Mesendoderm (in vitro differentiated cells): ENCODE measurements around the gene ZNF782.
"Not testable (repeated sequence)": the region's sequence is repeated elsewhere in the genome, so short reads cannot be mapped to it uniquely, and the experiment has no call there.

ENCODE experiments used
- DNase-seq: peaks from one replicate; pipeline ENCODE4 v3.0.0; 2013
- H2AK5ac ChIP-seq: 2 replicates; pipeline ENCODE4 v1.6.1; 2013; ENCODE audit warnings: low read length, inconsistent platforms
- H2BK120ac ChIP-seq: 2 replicates; pipeline ENCODE4 v1.6.1; 2013; ENCODE audit warnings: low read depth, mild to moderate bottlenecking, low read length, moderate library complexity, mixed read lengths
- H2BK15ac ChIP-seq: replicated peaks from 2 replicates; pipeline ENCODE4 v1.6.1; 2013; ENCODE audit warnings: low read depth, mild to moderate bottlenecking, moderate library complexity
- H2BK5ac ChIP-seq: 2 replicates; pipeline ENCODE4 v1.6.1; 2013; ENCODE audit warnings: low read length, inconsistent platforms
- H3K18ac ChIP-seq: 2 replicates; pipeline ENCODE4 v1.6.1; 2013; ENCODE audit warnings: mild to moderate bottlenecking, low read length, mixed read lengths
- H3K23ac ChIP-seq: one replicate; pipeline ENCODE4 v1.6.1; 2013; ENCODE audit warnings: low read length
- H3K27ac ChIP-seq: 2 replicates; pipeline ENCODE4 v1.5.1; 2013; ENCODE audit warnings: low read depth, mild to moderate bottlenecking, inconsistent platforms, low read length, moderate library complexity
- H3K27me3 ChIP-seq: 2 replicates; pipeline ENCODE4 v1.6.1; 2013; ENCODE audit warnings: low read length, control low read depth, mild to moderate bottlenecking, inconsistent platforms; ENCODE audit not compliant: insufficient read depth, poor library complexity
- H3K36me3 ChIP-seq: 2 replicates; pipeline ENCODE4 v1.6.1; 2013; ENCODE audit warnings: low read length, inconsistent platforms; ENCODE audit not compliant: control insufficient read depth, insufficient read depth
- H3K4ac ChIP-seq: one replicate; pipeline ENCODE4 v1.6.1; 2013; ENCODE audit warnings: low read depth, mild to moderate bottlenecking, low read length, moderate library complexity
- H3K4me1 ChIP-seq: 2 replicates; pipeline ENCODE4 v1.6.1; 2013; ENCODE audit warnings: low read depth, low read length, inconsistent platforms; ENCODE audit not compliant: control insufficient read depth
- H3K4me2 ChIP-seq: 2 replicates; pipeline ENCODE4 v1.6.1; 2013; ENCODE audit warnings: low read length
- H3K4me3 ChIP-seq: 2 replicates; pipeline ENCODE4 v1.5.1; 2013; ENCODE audit warnings: mild to moderate bottlenecking, low read length
- H3K56ac ChIP-seq: one replicate; pipeline ENCODE4 v1.6.1; 2013; ENCODE audit warnings: low read length
- H3K79me1 ChIP-seq: 2 replicates; pipeline ENCODE4 v1.6.1; 2013; ENCODE audit warnings: low read length, inconsistent platforms
- H3K79me2 ChIP-seq: 2 replicates; pipeline ENCODE4 v1.6.1; 2013; ENCODE audit warnings: mild to moderate bottlenecking, low read length; ENCODE audit not compliant: control insufficient read depth, insufficient read depth
- H3K9ac ChIP-seq: 2 replicates; pipeline ENCODE4 v1.6.1; 2013; ENCODE audit warnings: low read length, inconsistent platforms
- H4K5ac ChIP-seq: one replicate; pipeline ENCODE4 v1.6.1; 2013; ENCODE audit warnings: low read length
- H4K8ac ChIP-seq: one replicate; pipeline ENCODE4 v1.6.1; 2013; ENCODE audit warnings: low read depth, mild to moderate bottlenecking, control low read depth, low read length, moderate library complexity
- WGBS: extraction: QIAGEN DNeasy Blood & Tissue Kit; methylation state at CpG from one replicate; pipeline ENCODE4 v1.1.7; 2013; ENCODE audit warnings: low lambda C conversion rate, missing lambda C conversion rate; ENCODE audit not compliant: insufficient coverage; ENCODE audit errors: extremely low coverage; 5-methylcytosine and 5-hydroxymethylcytosine counted together

ZNF782 gene

DNA sequence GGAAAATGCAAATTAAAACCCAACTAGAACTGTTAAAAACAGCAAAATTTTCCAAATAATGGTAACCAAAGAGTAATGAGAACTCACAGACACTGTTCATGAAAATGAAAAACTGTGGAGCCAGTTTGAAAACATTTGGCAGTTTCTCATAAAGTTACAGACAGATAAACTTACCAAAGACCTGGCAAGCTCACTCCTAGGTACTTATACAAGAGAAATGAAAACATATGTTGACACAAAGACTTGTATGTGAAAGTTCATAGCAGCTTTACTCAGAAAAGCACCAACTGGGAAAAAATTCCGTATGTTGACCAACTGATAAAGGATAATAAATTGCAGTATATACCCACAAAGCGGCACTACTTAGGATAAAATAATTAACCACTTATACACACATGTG, 10.3 kb downstream of the ZNF782 start:
- H3K18ac ChIP-seq, result no peak overlapping the region
- H3K4me2 ChIP-seq, result no peak overlapping the region
- no peak for DNase-seq
- no peak overlapping the region for H2AK5ac ChIP-seq
- no CpG with 5 or more reads among the region's 2 CpGs for WGBS
- peaks cover under 1% of the 10 kb centered on the region for H3K79me2 ChIP-seq
- no peak overlapping the region for H2BK120ac ChIP-seq
- no peak overlapping the region for H2BK5ac ChIP-seq
- peaks cover 2% of the 10 kb centered on the region for H3K36me3 ChIP-seq
- no peaks in the 10 kb centered on the region for H3K79me1 ChIP-seq
- H3K27me3 ChIP-seq, result no peaks in the 10 kb centered on the region
- H3K4me3 ChIP-seq, result no peak overlapping the region
- no peaks in the 10 kb centered on the region for H3K4me1 ChIP-seq
- H4K5ac ChIP-seq, result no peak overlapping the region
- no peak overlapping the region for H4K8ac ChIP-seq
- H3K27ac ChIP-seq, result no peak overlapping the region
- no peak overlapping the region for H3K9ac ChIP-seq
- no peak overlapping the region for H2BK15ac ChIP-seq
- no peak overlapping the region for H3K4ac ChIP-seq
- H3K56ac ChIP-seq, result no peak overlapping the region
- H3K23ac ChIP-seq, result no peak overlapping the region

DNA sequence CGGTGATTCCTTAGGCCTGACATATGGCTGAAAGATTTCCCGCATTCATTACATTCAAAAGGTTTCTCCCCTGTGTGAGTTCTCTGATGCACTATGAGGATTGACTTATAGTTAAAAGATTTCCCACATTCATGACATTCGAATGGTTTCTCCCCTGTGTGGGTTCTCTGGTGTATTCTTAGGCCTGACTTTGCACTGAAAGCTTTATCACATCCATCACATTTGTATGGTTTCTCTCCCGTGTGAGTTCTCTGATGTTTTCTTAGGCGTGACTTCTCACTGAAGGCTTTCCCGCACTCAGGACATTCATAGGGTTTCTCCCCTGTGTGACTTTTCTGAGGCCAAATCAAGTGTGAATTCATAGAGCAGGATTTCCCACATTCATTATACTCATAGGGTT, 35.8 kb downstream of the ZNF782 start:
- no peak overlapping the region for H2BK5ac ChIP-seq
- no peak overlapping the region for H3K18ac ChIP-seq
- no peak overlapping the region for H2BK15ac ChIP-seq
- H3K4me2 ChIP-seq, result no peak overlapping the region
- no peak overlapping the region for H3K4ac ChIP-seq
- no peaks in the 10 kb centered on the region for H3K79me1 ChIP-seq
- H3K4me1 ChIP-seq, result no peaks in the 10 kb centered on the region
- H2BK120ac ChIP-seq, result no peak overlapping the region
- peak overlapping the region; percentile 5 for H3K4me3 ChIP-seq
- no peaks in the 10 kb centered on the region for H3K27me3 ChIP-seq
- H3K36me3 ChIP-seq, result no peaks in the 10 kb centered on the region
- H3K27ac ChIP-seq, result no peak overlapping the region
- H3K79me2 ChIP-seq, result no peaks in the 10 kb centered on the region
- H3K23ac ChIP-seq, result no peak overlapping the region
- no CpG with 5 or more reads among the region's 6 CpGs for WGBS
- H2AK5ac ChIP-seq, result no peak overlapping the region
- peak; percentile 29 for DNase-seq
- H4K5ac ChIP-seq, result no peak overlapping the region
- H3K9ac ChIP-seq, result no peak overlapping the region
- no peak overlapping the region for H3K56ac ChIP-seq
- H4K8ac ChIP-seq, result no peak overlapping the region

DNA sequence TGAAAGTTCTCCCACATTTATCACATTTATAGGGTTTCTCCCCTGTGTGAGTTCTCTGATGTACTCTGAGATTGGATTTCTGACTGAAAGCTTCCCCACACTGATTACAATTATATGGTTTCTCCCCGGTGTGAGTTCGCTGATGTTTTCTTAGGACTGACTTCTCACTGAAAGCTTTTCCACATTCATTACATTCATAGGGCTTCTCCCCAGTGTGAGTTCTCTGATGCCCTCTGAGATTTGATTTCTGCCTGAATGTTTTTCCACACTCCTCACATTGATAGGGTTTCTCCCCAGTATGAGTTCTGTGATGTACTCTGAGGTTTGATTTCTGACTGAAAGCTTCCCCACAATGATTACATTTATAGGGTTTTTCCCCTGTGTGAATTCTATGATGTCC, 36.3 kb downstream of the ZNF782 start:
- Histone ChIP-seq H3K9ac (no peak overlapping the region), H2AK5ac (no peak overlapping the region), H2BK120ac (no peak overlapping the region), H3K4me1 (no peaks in the 10 kb centered on the region), H3K56ac (no peak overlapping the region), H3K18ac (no peak overlapping the region), H4K8ac (no peak overlapping the region), H3K79me2 (no peaks in the 10 kb centered on the region), H3K4me3 (no peak overlapping the region), H3K23ac (no peak overlapping the region), H2BK5ac (no peak overlapping the region), H3K79me1 (no peaks in the 10 kb centered on the region), H3K27ac (no peak overlapping the region), H2BK15ac (no peak overlapping the region), H4K5ac (no peak overlapping the region), H3K36me3 (no peaks in the 10 kb centered on the region), H3K4ac (no peak overlapping the region), H3K4me2 (no peak overlapping the region), H3K27me3 (no peaks in the 10 kb centered on the region)
- WGBS, result no CpG with 5 or more reads among the region's 2 CpGs
- no peak for DNase-seq

DNA sequence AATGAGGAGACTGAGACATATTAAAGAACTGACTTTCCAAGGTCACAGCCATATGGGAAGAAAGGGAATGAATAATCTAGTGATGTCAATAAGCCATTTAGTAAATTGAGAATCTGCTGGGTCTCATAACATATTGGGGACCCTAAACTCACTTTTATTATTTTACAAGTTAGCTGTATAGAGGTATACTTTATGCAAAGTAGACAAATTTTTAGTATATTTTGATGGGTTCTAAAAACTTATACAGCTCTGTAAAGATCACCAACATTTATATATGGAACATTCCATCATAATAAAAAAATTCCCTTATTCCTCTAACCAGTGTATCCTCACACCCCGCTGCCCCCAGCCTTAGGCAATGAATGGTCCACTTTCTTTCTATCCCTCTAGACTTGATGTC, 40.7 kb downstream of the ZNF782 start:
- Histone ChIP-seq H3K4ac (no peak overlapping the region), H3K79me1 (no peaks in the 10 kb centered on the region), H3K4me1 (no peaks in the 10 kb centered on the region), H4K5ac (no peak overlapping the region), H2BK15ac (no peak overlapping the region), H3K4me2 (no peak overlapping the region), H3K23ac (no peak overlapping the region), H2BK120ac (no peak overlapping the region), H3K27ac (no peak overlapping the region), H3K9ac (no peak overlapping the region), H3K56ac (no peak overlapping the region), H3K4me3 (no peak overlapping the region), H3K27me3 (no peaks in the 10 kb centered on the region), H2BK5ac (no peak overlapping the region), H4K8ac (no peak overlapping the region), H2AK5ac (no peak overlapping the region), H3K79me2 (no peaks in the 10 kb centered on the region), H3K18ac (no peak overlapping the region), H3K36me3 (no peaks in the 10 kb centered on the region)
- no CpG with 5 or more reads among the region's 1 CpG for WGBS
- no peak for DNase-seq

DNA sequence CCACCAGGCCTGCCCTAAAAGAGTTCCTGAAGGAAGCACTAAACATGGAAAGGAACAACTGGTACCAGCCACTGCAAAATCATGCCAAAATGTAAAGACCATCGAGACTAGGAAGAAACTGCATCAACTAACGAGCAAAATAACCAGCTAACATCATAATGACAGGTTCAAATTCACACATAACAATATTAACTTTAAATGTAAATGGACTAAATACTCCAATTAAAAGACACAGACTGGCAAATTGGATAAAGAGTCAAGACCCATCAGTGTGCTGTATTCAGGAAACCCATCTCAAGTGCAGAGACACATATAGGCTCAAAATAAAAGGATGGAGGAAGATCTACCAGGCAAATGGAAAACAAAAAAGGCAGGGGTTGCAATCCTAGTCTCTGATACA, 55.4 kb downstream of the ZNF782 start:
- H4K5ac ChIP-seq, H3K79me1 ChIP-seq, H3K27ac ChIP-seq, H3K4me2 ChIP-seq, H3K4ac ChIP-seq, H3K18ac ChIP-seq, H2BK120ac ChIP-seq, H3K56ac ChIP-seq, DNase-seq, H3K36me3 ChIP-seq, H3K27me3 ChIP-seq, H3K4me3 ChIP-seq, H2BK15ac ChIP-seq, H2BK5ac ChIP-seq, H2AK5ac ChIP-seq, H3K4me1 ChIP-seq, H4K8ac ChIP-seq, H3K9ac ChIP-seq, H3K79me2 ChIP-seq, H3K23ac ChIP-seq: not testable (repeated sequence)
- no CpG with 5 or more reads among the region's 2 CpGs for WGBS

DNA sequence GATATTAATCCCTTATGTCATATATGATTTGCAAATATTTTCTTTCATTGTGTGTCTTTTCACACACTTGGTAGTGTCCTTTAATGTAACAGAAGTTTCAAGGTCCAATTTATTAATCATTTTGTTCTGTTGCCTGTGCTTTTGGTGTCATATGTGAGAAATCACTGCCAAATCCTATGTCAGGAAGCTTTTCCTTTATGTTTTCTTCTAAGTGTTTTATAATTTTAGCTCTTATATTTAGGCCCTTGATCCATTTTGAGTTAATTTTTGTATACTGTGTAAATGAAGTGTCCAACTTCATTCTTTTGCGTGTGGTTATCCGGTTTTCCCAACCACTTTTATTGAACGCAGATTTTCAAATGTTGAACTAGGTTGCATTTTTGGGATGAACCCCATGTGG, 70.3 kb downstream of the ZNF782 start:
- Histone ChIP-seq H2BK15ac (no peak overlapping the region), H3K4me2 (no peak overlapping the region), H4K8ac (no peak overlapping the region), H3K4me3 (no peak overlapping the region), H2AK5ac (no peak overlapping the region), H3K56ac (no peak overlapping the region), H3K27ac (no peak overlapping the region), H3K79me1 (no peaks in the 10 kb centered on the region), H3K18ac (no peak overlapping the region), H2BK120ac (no peak overlapping the region), H2BK5ac (no peak overlapping the region), H3K4ac (no peak overlapping the region), H3K9ac (no peak overlapping the region), H3K23ac (no peak overlapping the region), H3K36me3 (no peaks in the 10 kb centered on the region), H3K79me2 (no peaks in the 10 kb centered on the region), H4K5ac (no peak overlapping the region), H3K4me1 (no peaks in the 10 kb centered on the region), H3K27me3 (no peaks in the 10 kb centered on the region)
- DNase-seq, result no peak
- no CpG with 5 or more reads among the region's 3 CpGs for WGBS
